Liver (tissue), 9 donors: ENCODE measurements around the gene PRRG2. TPM values are rescaled to one million over a fixed set of nuclear protein-coding genes. Genes with fewer than 3 reads are reported as not detected.

ENCODE experiments used
- DNase-seq: peaks from one replicate; pipeline ENCODE4 v3.0.0-alpha.2; 2017; ENCODE audit warnings: low spot score
- H3K27ac ChIP-seq, 2 donors: one replicate each; pipeline ENCODE4 v1.7.0; 2013; ENCODE audit warnings: inconsistent platforms in 2 of 2, low read length in 2 of 2, control low read depth in 1 of 2, low read depth in 1 of 2, mild to moderate bottlenecking in 1 of 2
- H3K27me3 ChIP-seq, 4 donors: one replicate each; pipeline versions ENCODE4 v1.6.1 to v1.7.0; 2013; ENCODE audit warnings: low read length in 3 of 4, inconsistent platforms in 1 of 4, mild to moderate bottlenecking in 1 of 4, moderate library complexity in 1 of 4; ENCODE audit not compliant: control insufficient read depth in 4 of 4, insufficient read depth in 4 of 4
- H3K36me3 ChIP-seq, 4 donors: one replicate each; pipeline versions ENCODE4 v1.6.1 to v1.7.0; 2013; ENCODE audit warnings: low read length in 3 of 4, mild to moderate bottlenecking in 3 of 4, low read depth in 1 of 4, moderate library complexity in 1 of 4; ENCODE audit not compliant: control insufficient read depth in 4 of 4, insufficient read depth in 3 of 4
- H3K4me1 ChIP-seq, 4 donors: one replicate each; pipeline versions ENCODE4 v1.6.1 to v1.7.0; 2013; ENCODE audit warnings: low read length in 3 of 4, mild to moderate bottlenecking in 3 of 4, moderate library complexity in 1 of 4; ENCODE audit not compliant: control insufficient read depth in 4 of 4, insufficient read depth in 4 of 4
- H3K4me3 ChIP-seq, 3 donors: one replicate each; pipeline versions ENCODE4 v1.6.1 to v1.7.0; 2013; ENCODE audit warnings: low read length in 3 of 3, control low read depth in 1 of 3, low read depth in 1 of 3, mild to moderate bottlenecking in 1 of 3
- H3K9ac ChIP-seq, 2 donors: one replicate each; pipeline ENCODE4 v1.7.0; 2013; ENCODE audit warnings: low read length in 2 of 2, mild to moderate bottlenecking in 2 of 2, moderate library complexity in 2 of 2, control low read depth in 1 of 2, low read depth in 1 of 2
- H3K9me3 ChIP-seq, 4 donors: one replicate each; pipeline versions ENCODE4 v1.6.1 to v1.7.0; 2013; ENCODE audit warnings: low read length in 3 of 4; ENCODE audit not compliant: control insufficient read depth in 4 of 4
- EGR1 ChIP-seq, 2 donors: IDR thresholded peaks; 2 replicates each; pipeline ENCODE4 v1.6.1; 2016 to 2018; ENCODE audit warnings: antibody characterized with exemption in 2 of 2, low read depth in 2 of 2
- HNF4A ChIP-seq, 2 donors: conservative IDR thresholded peaks; 2 replicates each; pipeline ENCODE4 v1.6.1; 2016; ENCODE audit warnings: antibody characterized with exemption in 2 of 2, mild to moderate bottlenecking in 2 of 2
- HNF4G ChIP-seq: IDR thresholded peaks from 2 replicates; pipeline ENCODE4 v1.6.1; 2016; ENCODE audit warnings: antibody characterized with exemption
- JUND ChIP-seq, 2 donors: IDR thresholded peaks; 2 replicates each; pipeline ENCODE4 v1.6.1; 2016; ENCODE audit warnings: antibody characterized with exemption in 2 of 2
- MAX ChIP-seq: IDR thresholded peaks from 2 replicates; pipeline ENCODE4 v1.6.1; 2016; ENCODE audit warnings: antibody characterized with exemption
- NR2F2 ChIP-seq: IDR thresholded peaks from 2 replicates; pipeline ENCODE4 v1.6.1; 2016; ENCODE audit warnings: antibody characterized with exemption
- RAD21 ChIP-seq, 2 donors: IDR thresholded peaks; 2 replicates each; pipeline ENCODE4 v1.6.1; 2016; ENCODE audit warnings: antibody characterized with exemption in 2 of 2, mild to moderate bottlenecking in 2 of 2
- RXRA ChIP-seq, 2 donors: IDR thresholded peaks; 2 replicates each; pipeline ENCODE4 v1.6.1; 2017 to 2018; ENCODE audit warnings: antibody characterized with exemption in 2 of 2, mild to moderate bottlenecking in 1 of 2
- SP1 ChIP-seq: IDR thresholded peaks from 2 replicates; pipeline ENCODE4 v1.6.1; 2018; ENCODE audit warnings: antibody characterized with exemption, mild to moderate bottlenecking
- ZBTB33 ChIP-seq: IDR thresholded peaks from 2 replicates; pipeline ENCODE4 v1.6.1; 2016; ENCODE audit warnings: antibody characterized with exemption
- WGBS: extraction: QIAGEN DNeasy Blood & Tissue Kit; methylation state at CpG from one replicate; pipeline ENCODE4 v1.1.7; 2013; 5-methylcytosine and 5-hydroxymethylcytosine counted together
- polyA plus RNA-seq, 2 donors: library from polyadenylated mRNA; stranded (reverse) in 1 of 2; unstranded in 1 of 2; fragments of 200-250 nt in 1 of 2; fragments of >200 nt in 1 of 2; fragmentation: Nextera tagmentation in 1 of 2; extraction: Ambion mirVana in 1 of 2; gene quantifications; one replicate each; pipeline versions ENCODE4 v1.2.1 to v1.2.3, GENCODE V29; 2013 to 2015
- total RNA-seq, 2 donors: library from RNA; depleted of rRNA; stranded (reverse); fragments of >200 nt; gene quantifications; one replicate each; pipeline ENCODE4 v1.2.3, GENCODE V29; 2014
- TF ChIP-seq, protein P1 (sequence below): IDR thresholded peaks from 2 replicates; pipeline ENCODE4 v1.6.1; 2016; ENCODE audit warnings: antibody characterized with exemption, mild to moderate bottlenecking
- TF ChIP-seq, protein P2 (sequence below): fragments of 150-350 bp; IDR thresholded peaks from 2 replicates; pipeline ENCODE4 v1.5.1; 2017; ENCODE audit warnings: improper control_type of control experiment, low read depth, low read length; ENCODE audit not compliant: missing input control
- donor health status: healthy.
- donor health status: healthy.
- donor health status: healthy.
- donor health status: healthy.
- donor health status: healthy.

The PRRG2 gene
- total and polyA plus RNA-seq, 4 donors = 1.1 to 2.8 (median 2.1) TPM

DNA sequence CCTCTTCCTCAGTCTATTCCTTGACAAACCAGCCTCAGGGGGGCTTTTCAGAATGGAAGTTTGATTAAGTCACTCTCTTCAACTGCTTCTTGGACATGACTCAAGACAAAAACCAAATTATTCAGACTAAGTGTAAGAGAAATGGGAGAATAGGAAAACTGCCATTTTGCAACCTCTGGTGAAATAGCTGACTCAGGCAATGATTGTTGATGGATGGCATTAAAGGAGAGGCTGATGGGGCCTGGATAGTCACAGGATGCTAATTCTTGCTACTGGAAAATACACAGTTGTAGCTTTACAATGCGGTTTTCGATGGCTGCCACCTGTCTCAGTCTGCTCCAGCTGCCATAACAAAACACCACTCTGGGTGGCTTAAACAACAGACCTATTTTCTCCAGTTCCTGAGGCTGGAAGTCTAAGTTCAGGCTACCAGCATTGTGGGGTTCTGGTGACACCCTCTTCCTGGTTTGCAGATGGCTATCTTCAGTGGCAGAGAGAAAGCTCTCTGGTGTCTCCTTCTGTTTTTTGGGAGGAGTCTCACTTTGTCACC is 6.8 kb upstream of the PRRG2 start:
- Histone ChIP-seq H3K36me3 (peaks cover 0 to 10% (median 4%) of the 10 kb centered on the region in 4 donors), H3K27me3 (no peaks in the 10 kb centered on the region), H3K9me3 (no peaks in the 10 kb centered on the region), H3K9ac (no peak overlapping the region), H3K27ac (no peak overlapping the region), H3K4me1 (peaks cover 0 to 20% (median 18%) of the 10 kb centered on the region in 4 donors), H3K4me3 (no peak overlapping the region)
- no peak for DNase-seq
- 90% methylated on average over 2 of the region's 2 CpGs for WGBS
- no peak for TF ChIP-seq HNF4A (conservative IDR thresholded peaks at IDR 0.05)
- TF ChIP-seq MAX = no peak
- TF ChIP-seq, protein P1, sequence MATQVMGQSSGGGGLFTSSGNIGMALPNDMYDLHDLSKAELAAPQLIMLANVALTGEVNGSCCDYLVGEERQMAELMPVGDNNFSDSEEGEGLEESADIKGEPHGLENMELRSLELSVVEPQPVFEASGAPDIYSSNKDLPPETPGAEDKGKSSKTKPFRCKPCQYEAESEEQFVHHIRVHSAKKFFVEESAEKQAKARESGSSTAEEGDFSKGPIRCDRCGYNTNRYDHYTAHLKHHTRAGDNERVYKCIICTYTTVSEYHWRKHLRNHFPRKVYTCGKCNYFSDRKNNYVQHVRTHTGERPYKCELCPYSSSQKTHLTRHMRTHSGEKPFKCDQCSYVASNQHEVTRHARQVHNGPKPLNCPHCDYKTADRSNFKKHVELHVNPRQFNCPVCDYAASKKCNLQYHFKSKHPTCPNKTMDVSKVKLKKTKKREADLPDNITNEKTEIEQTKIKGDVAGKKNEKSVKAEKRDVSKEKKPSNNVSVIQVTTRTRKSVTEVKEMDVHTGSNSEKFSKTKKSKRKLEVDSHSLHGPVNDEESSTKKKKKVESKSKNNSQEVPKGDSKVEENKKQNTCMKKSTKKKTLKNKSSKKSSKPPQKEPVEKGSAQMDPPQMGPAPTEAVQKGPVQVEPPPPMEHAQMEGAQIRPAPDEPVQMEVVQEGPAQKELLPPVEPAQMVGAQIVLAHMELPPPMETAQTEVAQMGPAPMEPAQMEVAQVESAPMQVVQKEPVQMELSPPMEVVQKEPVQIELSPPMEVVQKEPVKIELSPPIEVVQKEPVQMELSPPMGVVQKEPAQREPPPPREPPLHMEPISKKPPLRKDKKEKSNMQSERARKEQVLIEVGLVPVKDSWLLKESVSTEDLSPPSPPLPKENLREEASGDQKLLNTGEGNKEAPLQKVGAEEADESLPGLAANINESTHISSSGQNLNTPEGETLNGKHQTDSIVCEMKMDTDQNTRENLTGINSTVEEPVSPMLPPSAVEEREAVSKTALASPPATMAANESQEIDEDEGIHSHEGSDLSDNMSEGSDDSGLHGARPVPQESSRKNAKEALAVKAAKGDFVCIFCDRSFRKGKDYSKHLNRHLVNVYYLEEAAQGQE = no peak
- TF ChIP-seq JUND (IDR thresholded peaks at IDR 0.05) = no peak
- no peak for TF ChIP-seq NR2F2
- TF ChIP-seq HNF4G = no peak
- TF ChIP-seq EGR1 (IDR thresholded peaks at IDR 0.05; ENCODE audit: low read depth in 2 of 2) = no peak
- TF ChIP-seq RXRA (IDR thresholded peaks at IDR 0.05) = no peak
- TF ChIP-seq SP1 = no peak
- TF ChIP-seq ZBTB33 = no peak

GRCh38 chr19:49579193-49579592 is 1.9 kb upstream of the PRRG2 start:
- no peak for DNase-seq
- TF ChIP-seq RXRA (IDR thresholded peaks at IDR 0.05) = no peak
- TF ChIP-seq RAD21 (IDR thresholded peaks at IDR 0.05) = no peak
- no peak overlapping the region for H3K27ac ChIP-seq
- H3K4me1 ChIP-seq = peaks cover 4 to 22% (median 18%) of the 10 kb centered on the region in 4 donors
- peak overlapping the region; percentile 6 to 71 for H3K9ac ChIP-seq
- H3K4me3 ChIP-seq = no peak overlapping the region
- 73% methylated on average over 4 of the region's 4 CpGs for WGBS
- H3K27me3 ChIP-seq = no peaks in the 10 kb centered on the region
- no peaks in the 10 kb centered on the region for H3K9me3 ChIP-seq
- peaks cover 0 to 7% (median 2%) of the 10 kb centered on the region in 4 donors for H3K36me3 ChIP-seq

GRCh38 chr19:49579947-49580263 is 1.2 kb upstream of the PRRG2 start:
- Histone ChIP-seq H3K27ac (peak overlapping the region; percentile 7 to 32), H3K9ac (peak overlapping the region; percentile 71 to 90), H3K9me3 (no peaks in the 10 kb centered on the region), H3K27me3 (no peaks in the 10 kb centered on the region), H3K4me1 (peaks cover 4 to 22% (median 18%) of the 10 kb centered on the region in 4 donors), H3K4me3 (peak overlapping the region; percentile 59 to 87 (median 83)), H3K36me3 (peaks cover 0 to 3% (median 2%) of the 10 kb centered on the region in 4 donors)
- no peak for DNase-seq
- TF ChIP-seq NR2F2 (no peak), MAX (no peak), HNF4G (no peak), RXRA (IDR thresholded peaks at IDR 0.05) (no peak)
- TF ChIP-seq, protein P2, sequence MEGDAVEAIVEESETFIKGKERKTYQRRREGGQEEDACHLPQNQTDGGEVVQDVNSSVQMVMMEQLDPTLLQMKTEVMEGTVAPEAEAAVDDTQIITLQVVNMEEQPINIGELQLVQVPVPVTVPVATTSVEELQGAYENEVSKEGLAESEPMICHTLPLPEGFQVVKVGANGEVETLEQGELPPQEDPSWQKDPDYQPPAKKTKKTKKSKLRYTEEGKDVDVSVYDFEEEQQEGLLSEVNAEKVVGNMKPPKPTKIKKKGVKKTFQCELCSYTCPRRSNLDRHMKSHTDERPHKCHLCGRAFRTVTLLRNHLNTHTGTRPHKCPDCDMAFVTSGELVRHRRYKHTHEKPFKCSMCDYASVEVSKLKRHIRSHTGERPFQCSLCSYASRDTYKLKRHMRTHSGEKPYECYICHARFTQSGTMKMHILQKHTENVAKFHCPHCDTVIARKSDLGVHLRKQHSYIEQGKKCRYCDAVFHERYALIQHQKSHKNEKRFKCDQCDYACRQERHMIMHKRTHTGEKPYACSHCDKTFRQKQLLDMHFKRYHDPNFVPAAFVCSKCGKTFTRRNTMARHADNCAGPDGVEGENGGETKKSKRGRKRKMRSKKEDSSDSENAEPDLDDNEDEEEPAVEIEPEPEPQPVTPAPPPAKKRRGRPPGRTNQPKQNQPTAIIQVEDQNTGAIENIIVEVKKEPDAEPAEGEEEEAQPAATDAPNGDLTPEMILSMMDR = no peak
- 1% methylated on average over 8 of the region's 8 CpGs for WGBS
